ENCODE results near the gene GMPS.

DNA sequence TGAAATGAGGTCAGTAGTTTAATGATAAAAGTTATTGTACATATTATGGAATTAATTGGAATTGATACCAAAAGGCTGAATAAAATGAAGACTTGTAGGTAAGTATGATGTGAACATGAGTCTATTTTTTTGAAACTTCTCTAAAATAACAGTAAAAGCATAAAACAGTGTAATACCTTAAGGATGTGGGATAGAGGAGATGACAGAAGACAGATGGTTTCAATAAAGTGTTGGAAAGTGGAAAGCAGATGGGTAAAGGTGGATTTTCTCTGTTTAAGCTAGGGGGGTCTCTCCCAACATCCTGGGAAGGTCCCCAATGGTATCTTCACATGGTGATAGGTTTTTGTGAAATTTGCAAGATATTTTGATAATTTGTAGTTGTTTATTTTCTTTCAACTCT lies 41.6 kb downstream of the GMPS start:
- TF ChIP-seq EZH2 (IDR thresholded peaks at IDR 0.05; ENCODE audit: insufficient read depth, poor library complexity, severe bottlenecking) (no peak), EZH2phosphoT487 (IDR thresholded peaks at IDR 0.05; ENCODE audit: insufficient read depth, low read depth) (no peak)

Measured in GM23248 (cell line).